ENCODE results near the gene ZDHHC9. TPM values are rescaled to one million over a fixed set of nuclear protein-coding genes. Genes with fewer than 3 reads are reported as not detected.
A peak's percentile ranks its signal among the peaks of the same experiment; 100 is the strongest.

ZDHHC9 gene
- total and polyA plus RNA-seq, 11 donors = 3.5 to 39.0 (median 13.2) TPM

- H3K4me1 ChIP-seq = no peaks in the 10 kb centered on the region
- WGBS, 4 donors = 82 to 86% (median 86%) methylated on average over 18 to 20 of the region's 20 CpGs
These were observed 50.0 kb downstream of the ZDHHC9 start for GRCh38 chrX:129793604-129794191.

GRCh38 chrX:129792586-129793291, 50.9 kb downstream of the ZDHHC9 start:
- TF ChIP-seq POLR2A (IDR thresholded peaks at IDR 0.05) (no peak), CTCF (IDR thresholded peaks at IDR 0.05) (no peak)
- Histone ChIP-seq H3K4me3 (no peak overlapping the region), H3K4me1 (no peaks in the 10 kb centered on the region), H3K27ac (no peak overlapping the region), H3K36me3 (peaks cover 0 to 38% (median 0%) of the 10 kb centered on the region in 9 donors), H3K27me3 (no peaks in the 10 kb centered on the region), H3K9me3 (no peaks in the 10 kb centered on the region)
- 86 to 96% (median 94%) methylated on average over 16 to 18 of the region's 18 CpGs for WGBS, 4 donors
- no peak for DNase-seq
- ATAC-seq = no peak
- intact Hi-C loops (cut with DNase I) = no loop called here

More at GRCh38 chrX:129793604-129794191, 50.0 kb downstream of the ZDHHC9 start:
- Histone ChIP-seq H3K27me3 (no peaks in the 10 kb centered on the region), H3K27ac (no peak overlapping the region), H3K9me3 (no peaks in the 10 kb centered on the region), H3K36me3 (peaks cover 0 to 32% (median 0%) of the 10 kb centered on the region in 9 donors), H3K4me3 (no peak overlapping the region)
- no peak for TF ChIP-seq CTCF (IDR thresholded peaks at IDR 0.05)
- TF ChIP-seq POLR2A (IDR thresholded peaks at IDR 0.05) = no peak
- intact Hi-C loops (cut with DNase I) = no loop called here
- ATAC-seq (peak in 1 of 4 donors; percentile 24), DNase-seq (no peak)

- DNase-seq (no peak), ATAC-seq (no peak)
- TF ChIP-seq CTCF (IDR thresholded peaks at IDR 0.05) = no peak
- no peak for TF ChIP-seq POLR2A (IDR thresholded peaks at IDR 0.05)
- no peak overlapping the region for H3K4me3 ChIP-seq
- no peaks in the 10 kb centered on the region for H3K27me3 ChIP-seq
- H3K4me1 ChIP-seq = no peaks in the 10 kb centered on the region
- intact Hi-C loops (cut with DNase I) = no loop called here
- no peaks in the 10 kb centered on the region for H3K9me3 ChIP-seq
- no peak overlapping the region for H3K27ac ChIP-seq
- peaks cover 0 to 36% (median 0%) of the 10 kb centered on the region in 9 donors for H3K36me3 ChIP-seq
- WGBS, 4 donors = 74 to 85% (median 83%) methylated on average over 11 of the region's 11 CpGs
These were observed 51.6 kb downstream of the ZDHHC9 start for GRCh38 chrX:129791961-129792570.

- no peak for TF ChIP-seq CTCF (IDR thresholded peaks at IDR 0.05)
- no peak for TF ChIP-seq POLR2A (IDR thresholded peaks at IDR 0.05)
- ATAC-seq (no peak), DNase-seq (no peak)
- Histone ChIP-seq H3K4me1 (no peaks in the 10 kb centered on the region), H3K4me3 (no peak overlapping the region), H3K9me3 (no peaks in the 10 kb centered on the region), H3K27me3 (no peaks in the 10 kb centered on the region), H3K36me3 (peaks cover 0 to 34% (median 0%) of the 10 kb centered on the region in 9 donors), H3K27ac (no peak overlapping the region)
- intact Hi-C loops (cut with DNase I) = no loop called here
- WGBS, 4 donors = 65 to 96% (median 90%) methylated on average over 7 to 8 of the region's 8 CpGs
These were observed 52.4 kb downstream of the ZDHHC9 start for GRCh38 chrX:129791336-129791735.

Measured in heart left ventricle (tissue), 16 donors.